Measurements from ENCODE around the gene TECPR2.

The TECPR2 gene

GRCh38 chr14:102426796-102427195, 64.1 kb downstream of the TECPR2 start:
- no peak for DNase-seq (ENCODE audit: low read depth in 2 of 2)

DNA sequence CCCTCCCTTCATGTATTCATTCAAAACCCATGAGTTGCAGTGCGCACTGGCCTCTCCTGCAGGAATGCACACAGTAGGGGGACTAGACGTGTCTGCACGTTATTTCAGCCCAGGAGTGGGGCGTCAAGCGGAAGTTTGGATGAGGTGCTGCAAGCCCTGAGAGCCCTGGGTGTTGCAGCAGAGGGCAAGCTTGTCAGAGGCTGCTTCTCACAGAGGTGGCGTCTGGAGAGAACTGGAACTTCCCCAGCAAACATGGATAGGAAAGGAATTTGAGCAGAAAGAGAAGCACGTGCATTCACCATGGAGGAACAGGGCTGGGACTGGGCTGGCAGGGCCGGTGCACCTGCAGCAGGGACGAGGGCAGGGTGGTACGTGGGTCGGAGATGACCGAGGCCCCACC, 64.9 kb downstream of the TECPR2 start:
- no peak for DNase-seq (ENCODE audit: low read depth in 2 of 2)

GRCh38 chr14:102430212-102430908, 67.6 kb downstream of the TECPR2 start:
- DNase-seq (ENCODE audit: low read depth in 2 of 2) = no peak

DNA sequence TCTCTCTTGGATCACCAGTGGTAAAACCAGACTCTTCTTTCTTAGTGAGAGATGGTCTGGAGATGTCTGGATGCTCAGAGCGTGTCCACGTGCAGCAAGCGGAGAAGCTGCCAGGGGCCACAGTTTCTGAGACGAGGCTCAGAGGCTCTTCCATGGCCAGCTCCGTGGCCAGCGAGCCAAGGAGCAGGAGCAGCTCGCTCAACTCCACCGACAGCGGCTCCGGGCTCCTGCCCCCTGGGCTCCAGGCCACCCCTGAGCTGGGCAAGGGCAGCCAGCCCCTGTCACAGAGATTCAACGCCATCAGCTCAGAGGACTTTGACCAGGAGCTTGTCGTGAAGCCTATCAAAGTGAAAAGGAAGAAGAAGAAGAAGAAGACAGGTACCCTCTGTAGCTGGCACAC, 69.0 kb downstream of the TECPR2 start:
- DNase-seq (ENCODE audit: low read depth in 2 of 2) = no peak

- no peak for DNase-seq (ENCODE audit: low read depth in 2 of 2)
Measured at GRCh38 chr14:102434647-102435175, 72.0 kb downstream of the TECPR2 start.

DNA sequence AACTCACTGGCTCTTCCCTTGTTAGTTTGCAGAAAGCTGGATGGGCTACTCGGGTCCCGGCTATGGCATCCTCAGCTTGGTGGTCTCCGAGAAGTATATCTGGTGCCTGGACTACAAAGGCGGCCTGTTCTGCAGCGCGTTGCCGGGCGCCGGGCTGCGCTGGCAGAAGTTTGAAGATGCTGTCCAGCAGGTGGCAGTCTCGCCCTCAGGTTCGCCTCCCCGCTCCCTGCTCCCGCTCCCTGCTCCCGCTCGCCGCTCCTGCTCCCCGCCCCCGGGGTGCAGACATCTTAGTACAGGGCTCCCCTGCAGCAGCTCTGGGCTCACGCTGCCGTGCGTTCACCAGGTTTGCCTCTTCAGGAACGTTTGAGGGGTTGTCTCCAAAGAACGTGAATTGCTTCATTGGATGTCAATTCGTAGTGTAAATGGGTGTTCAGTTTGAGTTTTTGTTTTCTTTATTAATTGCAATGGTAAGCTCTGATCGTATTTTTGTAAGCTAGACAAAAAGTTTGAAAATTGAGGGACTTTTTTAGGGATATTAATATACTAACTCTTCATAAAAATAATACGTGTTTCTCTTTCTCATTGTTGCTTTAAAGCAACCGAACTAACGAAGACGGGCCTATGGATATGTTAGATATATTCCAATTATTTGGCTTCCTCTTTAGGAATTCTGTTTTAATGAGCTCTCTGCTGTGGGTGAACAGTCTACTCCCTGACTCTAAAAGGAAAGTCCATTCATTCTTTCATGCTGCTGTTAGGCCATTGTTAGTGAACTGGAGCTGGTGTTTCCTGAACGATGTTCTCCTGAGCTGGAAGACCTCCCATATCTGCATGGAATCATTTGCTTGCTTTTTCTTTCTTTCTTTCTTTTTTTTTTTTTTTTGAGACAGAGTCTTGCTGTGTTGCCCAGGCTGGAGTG, 75.5 kb downstream of the TECPR2 start:
- DNase-seq (ENCODE audit: low read depth in 2 of 2) = peak; percentile 8 to 19

DNA sequence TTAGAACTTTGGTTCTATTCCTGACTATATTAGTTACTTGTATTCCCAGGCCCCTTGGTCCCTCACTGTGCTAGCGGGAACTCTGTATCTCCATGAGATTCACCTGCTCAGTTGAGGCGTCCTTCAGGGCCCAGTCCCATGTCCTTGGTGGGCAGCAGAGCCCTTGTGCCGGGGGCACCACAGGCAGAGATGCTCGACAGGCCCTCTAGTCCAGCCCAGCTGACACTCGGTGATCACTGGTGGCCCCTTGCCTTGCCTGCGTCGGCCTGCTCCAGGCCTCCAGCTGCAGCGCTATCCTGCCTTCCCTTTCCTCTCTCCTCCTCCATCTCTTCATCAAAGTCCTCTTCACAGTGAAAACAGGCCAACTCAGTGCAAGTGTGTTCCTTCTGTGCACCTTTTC, 76.8 kb downstream of the TECPR2 start:
- DNase-seq (ENCODE audit: low read depth in 2 of 2) = no peak

DNA sequence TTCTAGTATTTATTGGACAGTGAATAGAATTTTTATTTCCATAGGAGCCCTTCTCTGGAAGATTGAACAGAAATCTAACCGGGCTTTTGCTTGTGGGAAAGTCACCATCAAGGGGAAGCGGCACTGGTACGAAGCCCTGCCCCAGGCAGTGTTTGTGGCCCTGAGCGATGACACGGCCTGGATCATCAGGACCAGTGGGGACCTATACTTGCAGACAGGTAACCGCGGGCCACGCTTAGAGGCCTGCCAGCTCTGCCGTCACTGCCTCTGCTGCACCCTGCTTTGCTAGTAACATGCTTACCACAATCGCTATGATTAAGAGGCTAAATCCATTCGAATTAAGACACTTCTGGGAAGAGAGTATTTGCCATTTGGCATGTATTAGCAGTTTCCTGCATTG, 77.7 kb downstream of the TECPR2 start:
- DNase-seq (ENCODE audit: low read depth in 2 of 2) = no peak

DNA sequence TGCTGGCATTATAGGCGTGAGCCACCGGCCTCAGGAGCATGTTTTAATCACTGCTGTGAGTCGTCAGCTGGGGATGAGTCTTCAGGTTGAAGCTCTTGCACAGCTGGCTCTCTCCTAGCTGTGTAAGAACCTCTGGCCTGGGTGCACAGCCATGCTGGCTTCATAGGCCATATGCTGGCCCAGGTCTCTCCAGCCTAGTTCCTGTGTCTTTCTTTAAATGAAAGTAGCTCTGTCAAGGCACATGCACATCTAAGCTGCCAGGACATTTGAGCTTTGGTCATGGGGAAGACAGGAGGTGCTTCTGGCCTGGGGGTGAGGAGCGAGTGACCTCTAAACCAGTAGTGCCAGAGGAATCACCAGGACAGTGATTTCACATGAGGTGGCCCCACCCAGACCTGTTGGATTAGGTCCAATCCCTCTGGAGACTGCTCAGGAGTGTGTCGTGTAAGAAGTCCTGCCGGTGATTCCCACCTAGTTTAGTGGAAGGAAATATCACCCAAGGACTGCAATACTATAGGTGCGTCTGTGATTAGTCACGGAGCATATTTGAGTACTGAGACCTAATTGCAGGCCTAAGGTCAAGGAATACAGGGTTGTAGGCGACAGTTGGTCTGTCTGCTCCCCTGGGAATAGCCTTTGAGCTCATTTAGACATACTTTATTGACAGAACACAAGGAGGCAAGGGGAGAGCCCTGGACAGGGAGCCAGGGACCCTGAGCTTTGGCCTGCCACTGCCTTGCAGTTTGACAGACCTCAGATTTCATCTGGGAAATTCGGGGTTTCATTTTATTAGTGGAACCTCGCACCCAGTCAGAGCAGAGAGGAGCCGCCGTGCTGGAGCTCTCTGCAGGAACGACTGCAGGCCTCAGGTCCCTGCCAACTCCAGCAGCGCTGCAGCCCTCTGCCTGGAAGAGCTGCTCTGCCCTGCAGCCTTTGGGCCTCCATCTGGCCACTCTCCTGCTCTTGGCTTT, 79.8 kb downstream of the TECPR2 start:
- no peak for DNase-seq (ENCODE audit: low read depth in 2 of 2)

- DNase-seq (ENCODE audit: low read depth in 2 of 2) = no peak
Measured at GRCh38 chr14:102445066-102445465, 82.3 kb downstream of the TECPR2 start.

- DNase-seq (ENCODE audit: low read depth in 2 of 2) = no peak
Measured at GRCh38 chr14:102445641-102446040, 82.9 kb downstream of the TECPR2 start.

DNA sequence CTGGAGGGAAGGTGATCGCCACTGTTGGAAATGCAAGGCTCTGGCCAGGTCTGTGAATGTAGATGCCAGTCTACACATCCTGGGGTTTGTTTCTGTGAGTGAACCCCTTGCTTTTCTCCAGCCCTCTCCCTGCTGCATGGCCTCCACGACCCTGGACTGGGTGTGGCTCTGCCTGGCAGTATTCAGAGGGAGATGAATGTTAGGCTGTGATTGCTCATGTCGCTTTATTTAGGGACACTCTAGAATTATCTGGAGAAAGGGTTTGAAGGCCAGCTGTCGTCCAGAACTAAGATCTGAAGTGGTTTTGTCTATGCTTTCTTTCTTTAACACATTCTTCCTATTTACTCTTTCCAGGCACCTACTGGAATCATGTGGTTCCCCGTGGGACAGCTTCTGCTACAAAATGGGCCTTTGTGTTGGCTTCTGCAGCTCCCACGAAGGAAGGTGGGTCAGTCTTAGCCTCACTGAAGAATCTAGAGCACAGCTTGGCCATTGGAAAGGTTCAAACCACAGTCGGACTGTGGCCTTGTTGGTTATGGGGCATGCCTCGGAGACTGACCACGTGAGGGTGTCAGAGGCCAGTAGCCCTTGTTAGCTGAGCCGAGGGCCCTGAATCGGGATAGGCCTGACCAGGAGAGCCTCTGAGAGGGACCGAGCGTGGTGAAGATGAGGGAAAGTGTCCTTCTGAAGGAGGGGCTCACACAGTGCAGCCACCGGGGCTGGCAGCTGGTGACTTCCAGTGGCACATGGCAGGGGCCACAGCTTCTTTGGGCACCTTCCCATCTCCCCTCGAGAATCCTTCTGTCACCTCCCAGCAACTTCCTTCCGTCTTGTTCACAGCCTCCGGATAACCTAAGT, 87.7 kb downstream of the TECPR2 start:
- no peak for DNase-seq (ENCODE audit: low read depth in 2 of 2)

DNA sequence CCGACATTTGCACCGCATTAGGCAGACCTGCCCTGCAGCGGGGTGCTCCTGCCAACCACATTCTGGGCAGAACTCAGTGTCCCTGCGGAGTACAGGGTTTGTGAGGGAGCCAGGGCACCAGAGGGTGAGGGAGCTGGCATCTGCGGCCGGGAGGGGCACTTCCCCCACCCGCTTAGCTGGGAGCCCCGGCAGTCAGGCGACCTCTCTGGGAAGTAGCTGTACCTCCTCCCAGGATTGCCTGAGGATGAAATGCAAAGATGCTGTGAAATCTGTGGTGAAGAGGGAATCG, 88.3 kb downstream of the TECPR2 start:
- no peak for DNase-seq (ENCODE audit: low read depth in 2 of 2)

- no peak for DNase-seq (ENCODE audit: low read depth in 2 of 2)
Measured at GRCh38 chr14:102452302-102452701, 89.6 kb downstream of the TECPR2 start.

- DNase-seq (ENCODE audit: low read depth in 2 of 2) = no peak
Measured at GRCh38 chr14:102454711-102455110, 92.0 kb downstream of the TECPR2 start.

DNA sequence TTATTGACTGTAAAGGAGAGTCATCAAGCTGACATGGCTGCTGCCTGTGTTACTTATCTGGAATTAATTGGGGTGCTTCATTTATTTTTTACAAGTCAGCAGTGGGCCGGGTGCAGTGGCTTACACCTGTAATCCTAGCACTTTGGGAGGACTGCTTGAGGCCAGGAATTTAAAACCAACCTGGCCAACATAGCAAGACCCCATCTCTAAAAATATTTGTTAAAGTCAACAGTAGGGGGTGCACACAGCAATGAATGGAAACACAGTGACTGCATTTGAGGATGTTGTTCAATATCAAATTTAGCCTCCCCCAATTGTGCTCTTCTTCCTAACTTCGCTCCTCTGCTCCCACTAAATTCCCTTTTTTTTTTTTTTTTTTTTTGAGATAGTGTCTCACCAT, 94.8 kb downstream of the TECPR2 start:
- no peak for DNase-seq (ENCODE audit: low read depth in 2 of 2)

GRCh38 chr14:102461490-102462338, 99.0 kb downstream of the TECPR2 start:
- no peak for DNase-seq (ENCODE audit: low read depth in 2 of 2)

DNA sequence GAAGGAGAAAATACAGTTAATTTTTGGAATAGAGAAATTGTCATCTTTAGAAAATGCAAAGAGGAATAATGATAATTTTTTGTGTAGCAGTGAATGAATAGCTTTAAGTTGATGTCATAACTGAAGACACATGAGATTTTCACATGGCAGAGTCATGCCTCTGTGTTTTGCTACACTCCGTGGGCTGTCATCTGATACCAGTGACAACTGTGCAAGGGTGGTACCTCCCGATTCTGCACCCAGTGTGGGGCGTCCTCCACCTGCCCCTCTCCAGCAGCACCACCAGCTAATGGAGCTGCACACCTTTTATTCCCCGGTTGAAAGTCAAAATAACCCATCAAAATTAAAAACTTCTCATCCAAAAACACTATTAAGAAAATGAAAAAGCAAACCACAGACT, 99.7 kb downstream of the TECPR2 start:
- DNase-seq (ENCODE audit: low read depth in 2 of 2) = no peak

GRCh38 chr14:102464006-102464405, 101.3 kb downstream of the TECPR2 start:
- no peak for DNase-seq (ENCODE audit: low read depth in 2 of 2)

DNA sequence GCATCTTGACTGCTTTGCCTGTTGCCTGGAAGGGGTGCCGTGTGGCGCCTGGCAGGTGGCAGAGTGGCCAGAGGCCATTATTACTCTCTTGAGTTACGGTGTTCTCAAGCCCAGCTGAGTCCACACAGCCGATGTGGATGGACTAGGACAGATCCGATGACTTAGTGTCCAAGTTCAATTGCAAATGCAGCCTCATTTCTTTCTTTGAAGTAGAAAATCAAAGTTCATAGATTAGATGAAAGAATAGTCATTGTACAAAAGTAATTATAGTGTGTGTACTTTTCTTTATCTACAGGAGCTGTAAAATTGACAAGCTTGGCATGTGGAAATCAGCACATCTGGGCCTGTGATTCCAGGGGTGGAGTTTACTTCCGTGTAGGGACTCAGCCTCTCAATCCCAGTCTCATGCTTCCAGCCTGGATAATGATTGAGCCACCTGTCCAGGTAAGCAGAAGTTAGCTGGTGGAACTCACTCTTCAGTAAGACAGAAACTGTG, 102.2 kb downstream of the TECPR2 start:
- DNase-seq (ENCODE audit: low read depth in 2 of 2) = no peak
